HL-60 (cell line): ENCODE results near the gene CNTRL.

Source experiments
- DNase-seq, 2 experiments: peaks; one replicate each; pipeline ENCODE4 v3.0.0-alpha.2; 2010 to 2020; ENCODE audit warnings: low read depth in 1 of 2, low spot score in 1 of 2
- H3K27ac ChIP-seq: fragments of 250-450 bp; sonication (Bioruptor Pico); replicated peaks from 2 replicates; pipeline ENCODE4 v1.5.1; 2020; ENCODE audit warnings: mild to moderate bottlenecking, moderate library complexity
- H3K27me3 ChIP-seq: fragments of 250-450 bp; sonication (Bioruptor Pico); 2 replicates; pipeline ENCODE4 v1.5.1; 2021; ENCODE audit warnings: mild to moderate bottlenecking, moderate library complexity; ENCODE audit not compliant: insufficient read depth, poor library complexity, severe bottlenecking
- H3K4me3 ChIP-seq: replicated peaks from 2 replicates; pipeline ENCODE4 v1.5.1; 2011; ENCODE audit warnings: mild to moderate bottlenecking, control low read depth, low read length; ENCODE audit not compliant: insufficient read depth
- GABPA ChIP-seq: IDR thresholded peaks from 2 replicates; pipeline ENCODE4 v1.6.1; 2012; ENCODE audit warnings: low read depth
- POLR2AphosphoS5 ChIP-seq: IDR thresholded peaks from 2 replicates; pipeline ENCODE4 v1.6.1; 2012; ENCODE audit warnings: low read depth
- SPI1 ChIP-seq: IDR thresholded peaks from 2 replicates; pipeline ENCODE4 v1.6.1; 2012; ENCODE audit warnings: low read depth, mild to moderate bottlenecking, borderline replicate concordance
- TF ChIP-seq, protein P1 (sequence below): IDR thresholded peaks from one replicate; pipeline ENCODE4 v1.5.1; 2011; ENCODE audit warnings: low read length, control low read depth, inconsistent platforms; ENCODE audit not compliant: insufficient read depth
- TF ChIP-seq, protein P2 (sequence below): IDR thresholded peaks from 2 replicates; pipeline ENCODE4 v1.6.1; 2012; ENCODE audit warnings: low read depth; ENCODE audit not compliant: insufficient replicate concordance

The CNTRL gene

DNA sequence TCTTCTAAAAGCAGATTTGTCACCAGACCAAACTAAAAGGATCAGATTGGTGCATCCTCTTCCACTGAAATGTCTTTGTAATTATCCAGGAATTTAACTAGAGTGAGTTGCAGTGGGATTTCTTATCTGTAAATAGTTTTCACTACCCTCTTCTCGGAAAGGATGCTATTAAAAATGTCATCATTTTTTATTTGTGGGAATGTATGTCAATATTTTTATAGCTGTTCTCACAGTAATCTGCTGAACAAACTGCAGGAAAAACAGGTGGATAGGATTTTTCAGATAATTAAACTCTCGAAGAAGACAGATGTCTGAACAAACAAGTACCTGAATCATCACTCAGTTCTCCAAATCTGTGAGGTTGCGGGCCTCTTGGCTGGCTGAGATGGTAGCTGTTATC, 64.2 kb downstream of the CNTRL start:
- no peak overlapping the region for H3K27ac ChIP-seq
- no peak overlapping the region for H3K4me3 ChIP-seq
- no peak for DNase-seq
- H3K27me3 ChIP-seq: no peaks in the 10 kb centered on the region
- TF ChIP-seq POLR2AphosphoS5 (no peak), SPI1 (no peak), GABPA (no peak)
- TF ChIP-seq, protein P1, sequence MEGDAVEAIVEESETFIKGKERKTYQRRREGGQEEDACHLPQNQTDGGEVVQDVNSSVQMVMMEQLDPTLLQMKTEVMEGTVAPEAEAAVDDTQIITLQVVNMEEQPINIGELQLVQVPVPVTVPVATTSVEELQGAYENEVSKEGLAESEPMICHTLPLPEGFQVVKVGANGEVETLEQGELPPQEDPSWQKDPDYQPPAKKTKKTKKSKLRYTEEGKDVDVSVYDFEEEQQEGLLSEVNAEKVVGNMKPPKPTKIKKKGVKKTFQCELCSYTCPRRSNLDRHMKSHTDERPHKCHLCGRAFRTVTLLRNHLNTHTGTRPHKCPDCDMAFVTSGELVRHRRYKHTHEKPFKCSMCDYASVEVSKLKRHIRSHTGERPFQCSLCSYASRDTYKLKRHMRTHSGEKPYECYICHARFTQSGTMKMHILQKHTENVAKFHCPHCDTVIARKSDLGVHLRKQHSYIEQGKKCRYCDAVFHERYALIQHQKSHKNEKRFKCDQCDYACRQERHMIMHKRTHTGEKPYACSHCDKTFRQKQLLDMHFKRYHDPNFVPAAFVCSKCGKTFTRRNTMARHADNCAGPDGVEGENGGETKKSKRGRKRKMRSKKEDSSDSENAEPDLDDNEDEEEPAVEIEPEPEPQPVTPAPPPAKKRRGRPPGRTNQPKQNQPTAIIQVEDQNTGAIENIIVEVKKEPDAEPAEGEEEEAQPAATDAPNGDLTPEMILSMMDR: no peak
- TF ChIP-seq, protein P2, sequence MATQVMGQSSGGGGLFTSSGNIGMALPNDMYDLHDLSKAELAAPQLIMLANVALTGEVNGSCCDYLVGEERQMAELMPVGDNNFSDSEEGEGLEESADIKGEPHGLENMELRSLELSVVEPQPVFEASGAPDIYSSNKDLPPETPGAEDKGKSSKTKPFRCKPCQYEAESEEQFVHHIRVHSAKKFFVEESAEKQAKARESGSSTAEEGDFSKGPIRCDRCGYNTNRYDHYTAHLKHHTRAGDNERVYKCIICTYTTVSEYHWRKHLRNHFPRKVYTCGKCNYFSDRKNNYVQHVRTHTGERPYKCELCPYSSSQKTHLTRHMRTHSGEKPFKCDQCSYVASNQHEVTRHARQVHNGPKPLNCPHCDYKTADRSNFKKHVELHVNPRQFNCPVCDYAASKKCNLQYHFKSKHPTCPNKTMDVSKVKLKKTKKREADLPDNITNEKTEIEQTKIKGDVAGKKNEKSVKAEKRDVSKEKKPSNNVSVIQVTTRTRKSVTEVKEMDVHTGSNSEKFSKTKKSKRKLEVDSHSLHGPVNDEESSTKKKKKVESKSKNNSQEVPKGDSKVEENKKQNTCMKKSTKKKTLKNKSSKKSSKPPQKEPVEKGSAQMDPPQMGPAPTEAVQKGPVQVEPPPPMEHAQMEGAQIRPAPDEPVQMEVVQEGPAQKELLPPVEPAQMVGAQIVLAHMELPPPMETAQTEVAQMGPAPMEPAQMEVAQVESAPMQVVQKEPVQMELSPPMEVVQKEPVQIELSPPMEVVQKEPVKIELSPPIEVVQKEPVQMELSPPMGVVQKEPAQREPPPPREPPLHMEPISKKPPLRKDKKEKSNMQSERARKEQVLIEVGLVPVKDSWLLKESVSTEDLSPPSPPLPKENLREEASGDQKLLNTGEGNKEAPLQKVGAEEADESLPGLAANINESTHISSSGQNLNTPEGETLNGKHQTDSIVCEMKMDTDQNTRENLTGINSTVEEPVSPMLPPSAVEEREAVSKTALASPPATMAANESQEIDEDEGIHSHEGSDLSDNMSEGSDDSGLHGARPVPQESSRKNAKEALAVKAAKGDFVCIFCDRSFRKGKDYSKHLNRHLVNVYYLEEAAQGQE: no peak

DNA sequence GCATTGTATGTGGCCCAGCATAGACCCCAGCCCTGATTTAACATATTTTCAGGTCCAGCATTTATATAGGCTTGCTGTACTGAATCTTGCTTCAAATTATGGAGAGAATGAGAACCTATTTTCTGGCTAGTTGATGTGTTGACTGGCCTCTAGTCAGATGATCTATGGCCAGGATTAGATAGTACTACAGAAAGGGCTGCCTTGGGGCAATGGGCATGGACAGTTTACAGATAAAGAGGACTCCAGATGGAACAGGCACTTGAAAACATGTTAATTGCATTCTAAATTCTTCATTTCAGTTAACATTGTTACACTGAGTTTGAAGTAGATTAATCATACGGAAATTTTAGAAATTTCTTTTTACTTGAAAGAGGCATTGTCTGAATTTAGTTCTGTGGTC, 65.4 kb downstream of the CNTRL start:
- TF ChIP-seq POLR2AphosphoS5: no peak
- TF ChIP-seq, protein P2: no peak
- no peak for TF ChIP-seq SPI1
- TF ChIP-seq GABPA: no peak
- TF ChIP-seq, protein P1: no peak
- DNase-seq: no peak

DNA sequence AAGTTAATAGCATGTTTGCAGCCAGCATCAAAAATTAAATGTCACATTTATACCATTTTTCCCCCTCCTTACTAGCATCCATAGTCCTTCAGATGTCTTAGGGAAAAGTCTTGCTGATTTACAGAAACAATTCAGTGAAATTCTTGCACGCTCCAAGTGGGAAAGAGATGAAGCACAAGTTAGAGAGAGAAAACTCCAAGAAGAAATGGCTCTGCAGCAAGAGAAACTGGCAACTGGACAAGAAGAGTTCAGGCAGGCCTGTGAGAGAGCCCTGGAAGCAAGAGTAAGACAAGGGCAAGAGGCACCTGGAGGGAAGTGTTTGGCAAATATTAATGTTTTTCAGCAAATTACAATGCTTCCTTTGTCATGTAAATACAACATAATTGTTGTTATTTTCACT, 66.6 kb downstream of the CNTRL start:
- Histone ChIP-seq H3K27me3 (no peaks in the 10 kb centered on the region), H3K4me3 (no peak overlapping the region), H3K27ac (no peak overlapping the region; the same call in 1 of the 2 replicates)
- TF ChIP-seq SPI1 (no peak), POLR2AphosphoS5 (no peak), GABPA (no peak)
- TF ChIP-seq, protein P2: no peak
- TF ChIP-seq, protein P1: no peak
- no peak for DNase-seq

More for the DNA sequence above, 65.4 kb downstream of the CNTRL start:
- no peaks in the 10 kb centered on the region for H3K27me3 ChIP-seq
- H3K4me3 ChIP-seq: no peak overlapping the region
- no peak overlapping the region for H3K27ac ChIP-seq
